Tibial artery (tissue), 4 donors: Measurements from ENCODE around the gene MYO3B.

Experiments used
- DNase-seq, 2 donors: peaks; one replicate each; pipeline ENCODE4 v3.0.0-alpha.2; 2019
- H3K27ac ChIP-seq, 2 donors: fragments of 200-600 bp; sonication (generic) in 1 of 2; 1 replicate in 1 of 2; 2 replicates in 1 of 2; pipeline ENCODE4 v1.5.1; 2018 to 2019; ENCODE audit warnings: mild to moderate bottlenecking in 1 of 2
- H3K27me3 ChIP-seq, 2 donors: fragments of 200-600 bp; sonication (generic) in 1 of 2; one replicate each; pipeline versions ENCODE4 v1.5.1 to v1.6.0; 2016 to 2019
- H3K36me3 ChIP-seq, 3 donors: fragments of 200-600 bp; sonication (generic) in 2 of 3; one replicate each; pipeline ENCODE4 v1.5.1; 2016 to 2019; ENCODE audit warnings: mild to moderate bottlenecking in 2 of 3
- H3K4me1 ChIP-seq, 4 donors: fragments of 200-600 bp; sonication (generic) in 2 of 4; 1 replicate in 3 of 4; 2 replicates in 1 of 4; pipeline ENCODE4 v1.5.1; 2016 to 2019
- H3K4me3 ChIP-seq, 2 donors: fragments of 200-600 bp; sonication (generic) in 1 of 2; 1 replicate in 1 of 2; 2 replicates in 1 of 2; pipeline ENCODE4 v1.5.1; 2018 to 2019; ENCODE audit warnings: mild to moderate bottlenecking in 2 of 2
- H3K9me3 ChIP-seq, 3 donors: fragments of 200-600 bp; sonication (generic) in 1 of 3; one replicate each; pipeline ENCODE4 v1.5.1; 2016 to 2019
- intact Hi-C: fragments of 100-400 bp; cut with DNase I; formaldehyde crosslinking; loops from one replicate; pipeline ENCODE4 v1.15.0; 2023; ENCODE audit warnings: low total_unique reads
- TF ChIP-seq, protein P1 (sequence below), 2 experiments: fragments of 200-600 bp in 1 of 2; fragments of 450-650 bp in 1 of 2; IDR thresholded peaks; one replicate each; pipeline ENCODE4 v1.5.1; 2017 to 2019; ENCODE audit warnings: antibody characterized with exemption in 2 of 2, mild to moderate bottlenecking in 1 of 2, moderate library complexity in 1 of 2

The MYO3B gene

DNA sequence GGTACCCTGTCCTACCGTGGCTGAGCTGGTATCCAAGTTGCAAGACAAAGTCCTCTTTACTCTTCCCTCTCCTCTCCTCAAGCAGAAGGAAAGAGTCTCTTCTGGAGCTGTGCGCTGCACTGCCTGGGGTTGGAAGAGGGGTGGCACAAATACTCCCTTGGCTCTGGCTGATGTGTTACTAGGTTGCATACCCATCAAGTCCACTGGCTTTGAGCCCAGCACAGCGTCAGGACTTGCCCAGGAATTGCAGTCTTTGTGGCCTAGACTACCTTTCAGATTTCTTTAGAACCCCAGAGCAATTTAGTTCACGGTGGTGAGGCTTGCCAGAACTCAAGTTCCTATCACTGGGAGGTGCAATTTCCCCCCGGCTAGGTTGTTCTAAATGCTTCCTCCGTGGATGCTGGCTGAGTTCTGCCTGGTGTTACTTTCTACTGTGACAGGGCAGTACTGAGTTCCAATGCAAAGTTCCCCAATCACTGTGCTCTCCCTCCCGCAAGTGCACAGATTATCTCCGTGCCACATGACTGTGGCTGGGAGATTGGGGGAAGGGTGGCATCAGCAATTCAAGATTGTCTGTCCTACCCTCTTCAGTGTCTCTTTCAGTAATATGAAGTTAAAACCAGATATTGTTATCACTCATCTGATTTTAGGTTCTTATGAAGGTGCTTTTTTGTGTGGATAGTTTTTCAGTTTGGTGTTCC, 13.4 kb downstream of the MYO3B start:
- H3K36me3 ChIP-seq, result no peaks in the 10 kb centered on the region
- H3K27ac ChIP-seq, result no peak overlapping the region
- TF ChIP-seq, protein P1, sequence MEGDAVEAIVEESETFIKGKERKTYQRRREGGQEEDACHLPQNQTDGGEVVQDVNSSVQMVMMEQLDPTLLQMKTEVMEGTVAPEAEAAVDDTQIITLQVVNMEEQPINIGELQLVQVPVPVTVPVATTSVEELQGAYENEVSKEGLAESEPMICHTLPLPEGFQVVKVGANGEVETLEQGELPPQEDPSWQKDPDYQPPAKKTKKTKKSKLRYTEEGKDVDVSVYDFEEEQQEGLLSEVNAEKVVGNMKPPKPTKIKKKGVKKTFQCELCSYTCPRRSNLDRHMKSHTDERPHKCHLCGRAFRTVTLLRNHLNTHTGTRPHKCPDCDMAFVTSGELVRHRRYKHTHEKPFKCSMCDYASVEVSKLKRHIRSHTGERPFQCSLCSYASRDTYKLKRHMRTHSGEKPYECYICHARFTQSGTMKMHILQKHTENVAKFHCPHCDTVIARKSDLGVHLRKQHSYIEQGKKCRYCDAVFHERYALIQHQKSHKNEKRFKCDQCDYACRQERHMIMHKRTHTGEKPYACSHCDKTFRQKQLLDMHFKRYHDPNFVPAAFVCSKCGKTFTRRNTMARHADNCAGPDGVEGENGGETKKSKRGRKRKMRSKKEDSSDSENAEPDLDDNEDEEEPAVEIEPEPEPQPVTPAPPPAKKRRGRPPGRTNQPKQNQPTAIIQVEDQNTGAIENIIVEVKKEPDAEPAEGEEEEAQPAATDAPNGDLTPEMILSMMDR (IDR thresholded peaks at IDR 0.05), result no peak
- H3K4me1 ChIP-seq, result no peaks in the 10 kb centered on the region
- H3K9me3 ChIP-seq, result peaks cover 0 to 7% (median 0%) of the 10 kb centered on the region in 3 donors
- no peak for DNase-seq
- no peak overlapping the region for H3K4me3 ChIP-seq
- no peaks in the 10 kb centered on the region for H3K27me3 ChIP-seq
- intact Hi-C loops, result no loop called here

DNA sequence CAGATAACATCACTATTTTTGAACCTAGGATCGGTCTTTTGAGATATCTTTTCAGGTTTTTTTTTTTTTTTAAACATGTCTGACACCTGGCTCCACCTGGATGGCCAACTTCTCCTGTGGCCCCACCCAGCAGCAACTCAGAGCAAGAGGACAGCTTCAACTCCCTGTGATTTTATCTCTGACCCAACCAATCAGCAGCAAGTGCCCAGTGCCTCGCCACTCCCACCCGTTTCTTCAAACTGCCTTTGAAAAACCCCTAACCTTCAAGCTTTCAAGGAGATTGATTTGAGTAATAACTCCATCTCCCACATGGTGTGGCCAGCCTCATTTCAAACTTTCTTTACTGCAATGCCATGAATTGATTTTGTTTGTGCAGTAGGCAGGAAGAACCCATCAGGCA, 19.0 kb downstream of the MYO3B start:
- TF ChIP-seq, protein P1 (IDR thresholded peaks at IDR 0.05), result no peak
- intact Hi-C loops, result no loop called here

DNA sequence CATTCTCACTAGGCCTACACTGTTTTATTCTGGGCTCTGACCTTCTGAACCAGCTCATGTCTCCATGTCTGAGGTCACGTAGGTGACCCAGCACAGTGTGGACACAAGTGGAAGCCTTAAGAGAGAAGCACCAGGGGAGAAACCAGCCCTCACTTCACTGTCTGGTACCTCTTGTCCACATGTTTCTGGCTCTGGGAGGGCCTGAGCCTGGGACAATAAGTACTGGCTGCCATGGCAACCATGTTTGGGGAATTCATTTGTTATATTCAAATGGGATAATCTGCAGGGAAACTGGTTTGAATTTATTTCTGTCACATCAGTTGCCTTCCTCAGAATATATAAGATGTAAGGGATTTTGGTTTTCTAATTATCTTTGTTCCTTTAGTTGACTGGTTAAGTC, 23.3 kb downstream of the MYO3B start:
- Histone ChIP-seq H3K4me3 (no peak overlapping the region), H3K9me3 (no peaks in the 10 kb centered on the region), H3K36me3 (no peaks in the 10 kb centered on the region), H3K27me3 (no peaks in the 10 kb centered on the region), H3K4me1 (no peaks in the 10 kb centered on the region), H3K27ac (no peak overlapping the region)
- intact Hi-C loops, result no loop called here
- no peak for DNase-seq
- TF ChIP-seq, protein P1 (IDR thresholded peaks at IDR 0.05), result no peak

More for the DNA sequence above, 19.0 kb downstream of the MYO3B start:
- H3K27ac ChIP-seq, result no peak overlapping the region
- no peaks in the 10 kb centered on the region for H3K36me3 ChIP-seq
- no peaks in the 10 kb centered on the region for H3K27me3 ChIP-seq
- no peak overlapping the region for H3K4me3 ChIP-seq
- no peak for DNase-seq
- H3K9me3 ChIP-seq, result no peaks in the 10 kb centered on the region
- H3K4me1 ChIP-seq, result no peaks in the 10 kb centered on the region

DNA sequence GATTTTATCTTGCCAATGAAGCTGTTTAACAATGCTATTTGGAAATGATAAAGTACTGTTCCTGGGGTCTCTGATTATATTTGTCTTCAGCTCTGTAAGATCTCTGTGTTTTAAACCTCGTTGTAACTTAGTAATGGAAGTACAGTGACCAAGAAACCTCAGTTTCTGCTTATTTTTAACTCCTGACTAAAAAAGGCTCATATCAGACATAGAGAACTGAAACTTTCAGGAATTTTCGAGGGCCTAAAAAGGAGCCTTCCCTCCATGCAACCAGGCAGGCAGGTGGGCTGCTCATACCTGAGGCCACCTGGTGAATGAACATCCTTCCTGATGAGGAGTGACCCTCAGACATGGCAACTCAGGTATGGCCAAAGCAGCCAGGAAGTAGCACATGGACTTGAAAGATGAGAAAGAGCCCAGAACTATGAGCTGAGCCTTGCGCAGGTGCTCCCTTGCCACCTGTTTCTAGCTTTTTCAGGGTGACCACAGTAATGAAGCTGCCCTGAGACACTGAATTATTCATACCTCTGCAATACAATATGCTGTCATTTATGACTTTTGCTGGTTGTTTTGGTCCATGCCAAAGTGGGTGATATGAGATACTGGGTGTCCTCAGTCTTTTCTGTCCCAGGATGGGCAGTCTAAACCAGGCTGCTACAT, 23.9 kb downstream of the MYO3B start:
- no peak for DNase-seq

DNA sequence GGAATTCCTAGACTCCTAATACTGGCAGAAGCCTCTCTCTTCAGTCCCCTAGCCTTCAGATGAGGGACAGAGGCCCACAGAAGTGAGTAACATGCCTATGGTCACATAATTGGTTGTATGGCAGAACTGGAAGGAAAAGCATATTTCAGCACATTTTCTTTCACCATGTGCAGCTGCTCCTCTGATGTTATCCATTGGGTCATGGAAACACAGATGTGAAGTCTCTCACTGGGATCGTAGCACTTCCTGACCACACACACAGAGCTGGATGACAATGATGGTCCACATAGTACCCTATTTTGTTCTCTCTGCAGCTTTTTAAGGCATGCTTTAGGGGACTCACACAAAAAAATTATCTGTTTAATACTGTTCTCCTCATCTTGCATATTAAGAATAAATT, 24.5 kb downstream of the MYO3B start:
- H3K4me1 ChIP-seq, result no peaks in the 10 kb centered on the region
- TF ChIP-seq, protein P1 (IDR thresholded peaks at IDR 0.05), result no peak
- no peaks in the 10 kb centered on the region for H3K9me3 ChIP-seq
- no peaks in the 10 kb centered on the region for H3K27me3 ChIP-seq
- no peak for DNase-seq
- no peaks in the 10 kb centered on the region for H3K36me3 ChIP-seq
- no peak overlapping the region for H3K27ac ChIP-seq
- intact Hi-C loops, result no loop called here
- H3K4me3 ChIP-seq, result no peak overlapping the region

More for the DNA sequence above, 23.9 kb downstream of the MYO3B start:
- intact Hi-C loops, result no loop called here
- H3K4me3 ChIP-seq, result no peak overlapping the region
- H3K27me3 ChIP-seq, result no peaks in the 10 kb centered on the region
- no peaks in the 10 kb centered on the region for H3K9me3 ChIP-seq
- H3K4me1 ChIP-seq, result no peaks in the 10 kb centered on the region
- TF ChIP-seq, protein P1 (IDR thresholded peaks at IDR 0.05), result no peak
- no peaks in the 10 kb centered on the region for H3K36me3 ChIP-seq
- H3K27ac ChIP-seq, result no peak overlapping the region
